Thoracic aorta (tissue), 2 donors: ENCODE measurements around the gene SEMA3B. TPM values are rescaled to one million over a fixed set of nuclear protein-coding genes. Genes with fewer than 3 reads are reported as not detected.

Experiments
- ATAC-seq: fragments of 150-250 bp; one replicate; pipeline ENCODE4 v1.8.0; 2017; ENCODE audit warnings: low read depth; ENCODE audit not compliant: insufficient number of reproducible peaks, low FRiP score
- DNase-seq: peaks from one replicate; pipeline ENCODE4 v3.0.0-alpha.2; 2020; ENCODE audit warnings: low spot score
- H3K27ac ChIP-seq, 2 donors: fragments of 200-600 bp; sonication (generic); 1 replicate in 1 of 2; 2 replicates in 1 of 2; pipeline ENCODE4 v1.5.1; 2016; ENCODE audit warnings: mild to moderate bottlenecking in 2 of 2, moderate library complexity in 2 of 2
- H3K27me3 ChIP-seq: fragments of 200-600 bp; sonication (generic); replicated peaks from 2 replicates; pipeline ENCODE4 v1.6.0; 2016; ENCODE audit warnings: mild to moderate bottlenecking; ENCODE audit not compliant: insufficient read depth
- H3K36me3 ChIP-seq: fragments of 200-600 bp; sonication (generic); one replicate; pipeline ENCODE4 v1.5.1; 2016
- H3K4me1 ChIP-seq, 2 donors: fragments of 200-600 bp; sonication (generic); 1 replicate in 1 of 2; 2 replicates in 1 of 2; pipeline versions ENCODE4 v1.5.1 to v1.6.0; 2016; ENCODE audit warnings: low read depth in 2 of 2, mild to moderate bottlenecking in 1 of 2; ENCODE audit not compliant: control insufficient read depth in 1 of 2
- H3K4me3 ChIP-seq: fragments of 200-600 bp; sonication (generic); 2 replicates; pipeline ENCODE4 v1.5.1; 2016; ENCODE audit warnings: mild to moderate bottlenecking
- H3K9me3 ChIP-seq: fragments of 200-600 bp; sonication (generic); 2 replicates; pipeline ENCODE4 v1.5.1; 2016
- CTCF ChIP-seq: fragments of 200-600 bp; sonication (generic); IDR thresholded peaks from one replicate; pipeline ENCODE4 v1.5.1; 2019; ENCODE audit warnings: antibody characterized with exemption
- total RNA-seq, 2 donors: library from RNA; depleted of rRNA; stranded (reverse); fragments of >200 nt; gene quantifications; one replicate each; pipeline versions ENCODE4 v1.1.0 to v1.2.3, GENCODE V29; 2016

The SEMA3B gene
- total RNA-seq, 2 donors from 2014 or later: 53.6 to 57.2 TPM

DNA sequence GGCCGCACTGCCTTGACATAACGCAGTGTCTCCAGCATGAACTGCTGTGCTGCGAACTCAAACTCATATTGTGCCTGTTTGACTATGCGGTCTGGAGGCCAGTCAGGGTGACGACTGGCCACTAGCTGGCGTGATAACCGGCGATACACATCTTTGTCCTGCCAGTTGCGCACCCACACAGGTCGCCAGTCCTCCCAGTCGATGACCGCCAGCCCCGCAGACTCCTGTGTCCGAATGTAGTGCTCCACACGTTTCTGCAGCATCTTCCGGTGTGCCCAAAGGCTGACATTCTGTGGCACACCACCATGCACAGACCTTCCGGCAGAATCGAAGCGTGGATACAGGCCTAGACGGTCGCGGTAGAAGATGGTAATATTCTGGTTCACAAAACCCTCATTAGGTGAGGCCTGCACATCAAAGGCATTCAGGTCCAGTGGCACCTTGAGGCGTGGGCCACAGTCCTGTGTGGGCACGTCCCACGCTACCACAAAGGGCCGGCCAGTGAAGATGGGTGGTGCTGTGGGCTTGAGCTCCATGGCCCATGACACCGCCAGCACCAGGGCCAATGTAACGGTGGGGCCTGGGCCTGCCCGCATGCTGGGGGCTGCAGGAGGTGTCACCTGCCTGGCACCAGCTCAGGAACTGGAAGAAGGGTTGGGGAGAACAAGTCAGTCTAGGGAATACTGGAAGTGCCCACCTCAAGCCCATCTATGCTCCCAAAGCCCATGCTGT lies 51.1 kb downstream of the SEMA3B start:
- Histone ChIP-seq H3K4me1 (peaks cover 26 to 44% of the 10 kb centered on the region in 2 donors), H3K9me3 (no peaks in the 10 kb centered on the region), H3K27me3 (no peaks in the 10 kb centered on the region), H3K27ac (peak overlapping the region; percentile 91 to 97), H3K4me3 (peak overlapping the region; percentile 73), H3K36me3 (peaks cover 4% of the 10 kb centered on the region)
- DNase-seq (no peak), ATAC-seq (no peak)
- TF ChIP-seq CTCF: no peak

DNA sequence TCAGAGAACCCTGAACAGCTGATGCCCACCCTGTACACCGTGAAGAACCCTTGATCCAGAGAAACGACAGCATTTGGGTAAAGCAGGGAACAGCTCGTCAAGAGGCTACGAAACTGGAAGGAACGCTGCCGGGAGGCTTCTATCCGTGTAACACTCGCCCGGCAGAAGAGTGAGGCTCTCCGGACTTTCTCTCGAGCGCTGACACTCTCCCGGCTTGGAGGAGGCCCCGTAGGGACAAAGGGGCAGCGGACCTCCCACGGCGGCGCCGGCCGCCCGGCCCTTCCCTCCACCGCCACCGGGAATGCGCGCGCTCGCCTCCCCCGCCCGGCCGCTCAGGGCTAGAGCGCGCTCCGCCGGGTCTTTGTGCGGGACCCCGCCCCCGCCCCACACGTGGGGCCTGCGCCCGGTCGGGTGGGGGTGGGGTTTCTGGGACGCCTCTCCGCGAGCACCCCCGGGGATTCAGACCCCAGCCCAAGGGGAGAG lies 51.9 kb downstream of the SEMA3B start:
- Histone ChIP-seq H3K4me1 (peaks cover 26 to 44% of the 10 kb centered on the region in 2 donors), H3K27me3 (no peaks in the 10 kb centered on the region), H3K9me3 (no peaks in the 10 kb centered on the region), H3K4me3 (peak overlapping the region; percentile 73), H3K27ac (peak overlapping the region; percentile 91 to 97), H3K36me3 (peaks cover 6% of the 10 kb centered on the region)
- no peak for TF ChIP-seq CTCF
- ATAC-seq: peak; percentile 27
- no peak for DNase-seq

GRCh38 chr3:50321336-50322114 lies 52.6 kb downstream of the SEMA3B start:
- H3K27me3 ChIP-seq: no peaks in the 10 kb centered on the region
- H3K4me3 ChIP-seq: peak overlapping the region; percentile 73
- ATAC-seq (peak; percentile 71), DNase-seq (no peak)
- peak; percentile 42 for TF ChIP-seq CTCF
- no peaks in the 10 kb centered on the region for H3K9me3 ChIP-seq
- H3K36me3 ChIP-seq: peaks cover 10% of the 10 kb centered on the region
- H3K4me1 ChIP-seq: peaks cover 26 to 44% of the 10 kb centered on the region in 2 donors
- H3K27ac ChIP-seq: peak overlapping the region; percentile 91 to 97

GRCh38 chr3:50322115-50322385 lies 53.1 kb downstream of the SEMA3B start:
- DNase-seq: no peak
- peak overlapping the region; percentile 91 to 97 for H3K27ac ChIP-seq
- H3K36me3 ChIP-seq: peaks cover 10% of the 10 kb centered on the region
- ATAC-seq: no peak
- peak overlapping the region; percentile 73 for H3K4me3 ChIP-seq
- no peaks in the 10 kb centered on the region for H3K9me3 ChIP-seq
- no peak for TF ChIP-seq CTCF
- peaks cover 29 to 50% of the 10 kb centered on the region in 2 donors for H3K4me1 ChIP-seq
- no peaks in the 10 kb centered on the region for H3K27me3 ChIP-seq

DNA sequence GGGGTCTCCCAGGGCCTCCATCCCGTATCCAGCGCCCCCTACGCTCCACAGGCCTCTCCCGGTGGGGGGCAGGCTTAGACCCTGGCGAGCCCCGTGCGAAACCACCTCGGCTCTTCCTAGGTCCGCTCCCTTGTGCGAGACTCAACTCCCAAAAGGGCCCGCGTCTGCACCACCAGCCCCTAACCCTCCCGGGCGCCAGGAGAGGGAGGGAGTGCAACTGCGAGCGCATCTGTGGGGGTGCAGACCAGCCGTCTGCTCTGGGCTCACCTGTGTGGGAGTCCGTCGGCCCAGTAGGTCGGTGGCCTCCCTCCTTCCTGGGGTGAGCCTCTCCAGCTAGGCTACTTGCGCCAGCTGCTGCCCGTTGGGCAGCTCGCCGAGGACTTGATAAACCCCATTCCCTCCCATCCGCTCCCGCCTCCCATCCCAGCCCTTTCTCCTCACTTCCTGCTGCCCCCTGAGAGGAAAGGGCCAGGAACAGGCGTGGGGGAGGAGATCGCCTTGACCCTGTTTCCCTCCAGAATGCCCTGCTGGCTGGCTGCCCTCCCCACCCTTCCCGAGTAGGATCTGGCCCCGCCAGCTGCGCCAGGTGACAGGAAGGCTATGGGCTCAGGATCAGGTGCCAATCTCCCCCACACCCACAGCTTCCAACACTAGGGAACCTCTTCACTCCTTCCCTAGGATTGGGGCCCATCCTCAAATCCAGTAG lies 53.6 kb downstream of the SEMA3B start, which contains the start of gene HYAL2:
Gene HYAL2 (minus strand): TSS at position 360 of the 706 bp plus-strand sequence. CDS start 2,256 bp downstream, outside the sequence.
- no peaks in the 10 kb centered on the region for H3K27me3 ChIP-seq
- peaks cover 33 to 55% of the 10 kb centered on the region in 2 donors for H3K4me1 ChIP-seq
- H3K36me3 ChIP-seq: peaks cover 10% of the 10 kb centered on the region
- peak within 1 kb of the TSS; percentile 91 to 97 for H3K27ac ChIP-seq
- DNase-seq (no peak), ATAC-seq (no peak)
- H3K9me3 ChIP-seq: no peaks in the 10 kb centered on the region
- no peak for TF ChIP-seq CTCF
- peak within 1 kb of the TSS; percentile 73 for H3K4me3 ChIP-seq
